Choroid plexus epithelial cell (primary cell): ENCODE data around the gene TAPBP.
"Not testable (repeated sequence)": the region's sequence is repeated elsewhere in the genome, so short reads cannot be mapped to it uniquely, and the experiment has no call there.

Source experiments
- DNase-seq: peaks from one replicate; pipeline ENCODE4 v3.0.0-alpha.2; 2010; ENCODE audit warnings: low read depth
- H3K4me3 ChIP-seq: 2 replicates; pipeline ENCODE4 v1.5.1; 2011; ENCODE audit warnings: low read depth, mild to moderate bottlenecking, control low read depth, low read length, moderate library complexity
- TF ChIP-seq, protein P1 (sequence below): conservative IDR thresholded peaks from 2 replicates; pipeline ENCODE4 v1.5.1; 2011; ENCODE audit warnings: low read depth, mild to moderate bottlenecking, control low read depth, inconsistent platforms, low read length, moderate library complexity

Gene TAPBP

DNA sequence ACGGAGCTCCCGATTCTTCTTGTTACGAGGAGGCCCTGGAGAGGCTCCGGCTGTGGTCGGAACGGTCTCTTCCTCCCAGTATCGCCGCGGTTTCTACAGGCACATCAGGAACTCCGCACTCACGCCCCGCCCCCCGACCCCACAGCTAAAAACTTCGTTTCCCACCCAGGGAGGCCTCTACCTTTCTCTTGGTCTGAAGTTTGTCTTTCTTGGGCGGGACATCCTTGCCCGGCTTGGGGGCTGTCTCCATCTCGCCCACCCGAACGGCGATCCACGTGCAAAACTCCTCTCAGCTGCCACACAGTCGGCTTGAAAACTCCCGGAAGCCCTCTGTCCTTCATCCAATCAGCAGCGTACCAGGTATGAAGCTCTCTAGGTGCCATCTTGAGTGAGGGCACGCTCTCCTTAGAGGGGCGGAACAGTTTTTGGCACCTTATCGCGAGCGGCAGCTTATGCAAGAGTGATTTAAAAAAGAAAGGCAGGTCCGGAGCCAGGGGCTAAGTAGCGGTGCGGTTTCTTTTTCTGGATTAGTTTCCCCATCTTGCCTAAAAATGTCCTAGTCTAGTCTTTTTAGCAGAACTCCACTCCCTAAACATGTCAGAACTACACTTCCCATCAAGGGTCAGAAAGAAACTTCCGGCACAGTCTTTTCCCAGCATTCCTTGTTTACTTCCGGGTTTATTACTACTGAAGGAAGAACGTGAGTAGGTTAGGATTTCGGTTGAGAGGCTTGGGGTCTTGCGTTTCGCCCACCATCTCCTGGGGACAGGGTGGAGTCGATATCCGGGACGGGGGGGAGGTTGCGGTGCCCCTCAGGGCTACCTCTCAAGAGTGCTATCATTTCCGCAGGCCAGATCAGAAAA, 24.7 kb downstream of the TAPBP start, which contains the start of the genes PFDN6 and WDR46:
Gene PFDN6, plus strand, starts transcription at position 681 of the 863 bp plus-strand sequence. CDS start 256 bp downstream, outside the sequence.
Gene WDR46, minus strand, starts transcription at position 319 of the 863 bp plus-strand sequence. Its CDS starts 69 bp downstream, at position 250.
- DNase-seq, result peak; percentile 92
- H3K4me3 ChIP-seq, result peak within 1 kb of the TSS; percentile 87
- TF ChIP-seq, protein P1, sequence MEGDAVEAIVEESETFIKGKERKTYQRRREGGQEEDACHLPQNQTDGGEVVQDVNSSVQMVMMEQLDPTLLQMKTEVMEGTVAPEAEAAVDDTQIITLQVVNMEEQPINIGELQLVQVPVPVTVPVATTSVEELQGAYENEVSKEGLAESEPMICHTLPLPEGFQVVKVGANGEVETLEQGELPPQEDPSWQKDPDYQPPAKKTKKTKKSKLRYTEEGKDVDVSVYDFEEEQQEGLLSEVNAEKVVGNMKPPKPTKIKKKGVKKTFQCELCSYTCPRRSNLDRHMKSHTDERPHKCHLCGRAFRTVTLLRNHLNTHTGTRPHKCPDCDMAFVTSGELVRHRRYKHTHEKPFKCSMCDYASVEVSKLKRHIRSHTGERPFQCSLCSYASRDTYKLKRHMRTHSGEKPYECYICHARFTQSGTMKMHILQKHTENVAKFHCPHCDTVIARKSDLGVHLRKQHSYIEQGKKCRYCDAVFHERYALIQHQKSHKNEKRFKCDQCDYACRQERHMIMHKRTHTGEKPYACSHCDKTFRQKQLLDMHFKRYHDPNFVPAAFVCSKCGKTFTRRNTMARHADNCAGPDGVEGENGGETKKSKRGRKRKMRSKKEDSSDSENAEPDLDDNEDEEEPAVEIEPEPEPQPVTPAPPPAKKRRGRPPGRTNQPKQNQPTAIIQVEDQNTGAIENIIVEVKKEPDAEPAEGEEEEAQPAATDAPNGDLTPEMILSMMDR, result no peak

DNA sequence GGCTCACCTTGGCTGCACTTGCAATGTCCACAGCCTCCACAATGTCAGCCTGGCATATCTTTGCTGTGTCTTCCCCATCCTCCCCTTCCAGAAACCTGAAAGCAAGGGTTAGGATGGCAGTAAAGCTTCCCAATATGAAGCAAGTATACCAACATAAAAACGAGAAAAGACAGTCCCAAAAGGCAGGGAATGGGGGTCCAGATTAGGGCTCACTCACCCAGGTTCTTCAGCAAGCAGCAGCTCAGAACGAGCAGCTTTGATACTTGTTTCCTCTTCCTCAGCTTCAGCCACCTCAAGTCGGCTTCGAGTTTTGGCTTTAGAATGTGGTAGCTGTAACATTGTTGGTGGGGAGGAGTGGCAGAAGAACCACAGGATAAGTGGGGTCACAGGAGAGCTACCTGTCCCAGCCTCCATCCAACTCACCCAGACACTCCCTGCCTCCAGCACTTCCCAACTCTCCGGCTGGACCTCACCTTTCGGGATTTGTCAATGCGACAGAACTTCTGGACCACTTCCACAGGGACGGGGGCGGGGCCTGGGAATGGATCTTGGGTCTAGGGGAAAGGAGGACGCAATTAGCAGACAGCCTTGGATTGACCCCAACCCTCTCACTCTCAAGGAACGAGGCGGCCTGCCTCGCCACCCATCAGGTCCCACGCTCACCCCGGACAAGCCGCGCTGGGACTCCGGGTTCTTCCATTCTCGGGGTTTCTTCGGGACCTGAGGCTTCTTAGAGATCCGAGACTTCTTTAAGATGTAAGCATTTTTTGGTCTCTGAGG, 25.5 kb downstream of the TAPBP start:
- TF ChIP-seq, protein P1, result no peak
- H3K4me3 ChIP-seq, result peak overlapping the region; percentile 87
- DNase-seq, result no peak

DNA sequence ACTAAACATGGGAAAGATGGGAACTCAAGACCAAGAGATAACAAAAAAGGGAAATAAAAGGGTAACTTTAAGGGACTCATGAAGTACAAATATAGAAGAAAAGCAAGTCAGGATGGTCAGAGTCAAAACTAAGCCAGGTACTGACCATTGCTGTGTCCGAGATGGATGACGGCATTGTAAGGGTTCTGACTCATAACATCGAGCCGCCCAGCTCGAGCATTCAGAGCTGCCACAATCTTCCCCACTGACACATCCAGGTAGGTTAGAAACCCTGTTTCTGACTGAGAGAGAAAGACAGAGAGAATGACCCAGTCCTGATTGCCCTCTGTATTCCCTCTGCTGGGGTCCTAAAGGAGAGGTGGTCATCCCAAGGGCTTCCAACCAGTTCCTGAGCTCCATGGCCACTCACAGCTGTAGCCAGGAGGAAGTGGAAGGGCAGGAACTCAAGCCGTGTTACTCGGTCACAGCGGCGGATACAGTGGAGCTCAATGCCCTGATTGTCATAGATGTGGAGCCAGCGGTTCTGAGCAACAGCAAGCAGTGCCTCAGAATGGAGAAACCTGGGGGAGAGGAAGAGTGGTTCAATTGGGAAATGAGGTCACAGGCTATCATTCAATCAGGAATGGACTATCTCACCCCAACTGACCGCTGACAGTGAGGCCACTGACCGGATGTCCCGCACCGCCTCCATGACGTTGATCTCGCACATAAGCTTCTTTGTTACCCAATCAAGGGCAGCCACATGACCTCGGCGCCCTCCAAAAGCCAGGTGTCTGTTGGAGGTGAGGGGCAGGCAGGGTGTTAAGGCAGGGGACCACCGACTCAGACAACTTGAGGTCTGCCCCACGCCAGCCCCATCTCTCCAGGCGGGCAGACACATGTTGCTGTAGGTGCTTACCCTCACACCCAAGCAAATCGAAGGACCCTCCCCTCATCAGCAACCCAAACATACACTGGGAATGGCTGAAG, 26.6 kb downstream of the TAPBP start:
- DNase-seq, result no peak
- no peak overlapping the region for H3K4me3 ChIP-seq
- TF ChIP-seq, protein P1, result no peak

DNA sequence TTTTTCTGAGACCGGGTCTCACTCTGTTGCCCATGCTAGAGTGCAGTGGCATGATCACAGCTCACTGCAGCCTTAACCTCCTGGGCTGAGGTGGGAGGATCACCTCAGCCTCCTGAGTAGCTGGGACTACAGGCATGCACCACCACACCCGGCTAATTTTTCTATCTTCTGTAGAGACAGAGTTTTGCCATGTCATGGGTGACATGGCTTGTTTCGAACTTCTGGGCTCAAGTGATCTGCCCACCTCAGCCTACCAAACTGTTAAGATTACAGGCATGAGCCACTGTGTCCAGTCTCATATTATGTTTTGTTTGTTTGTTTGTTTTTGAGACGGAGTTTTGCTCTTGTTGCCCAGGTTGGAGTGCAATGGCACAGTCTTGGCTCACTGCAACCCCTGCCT, 28.7 kb downstream of the TAPBP start:
- DNase-seq, H3K4me3 ChIP-seq: not testable (repeated sequence)

DNA sequence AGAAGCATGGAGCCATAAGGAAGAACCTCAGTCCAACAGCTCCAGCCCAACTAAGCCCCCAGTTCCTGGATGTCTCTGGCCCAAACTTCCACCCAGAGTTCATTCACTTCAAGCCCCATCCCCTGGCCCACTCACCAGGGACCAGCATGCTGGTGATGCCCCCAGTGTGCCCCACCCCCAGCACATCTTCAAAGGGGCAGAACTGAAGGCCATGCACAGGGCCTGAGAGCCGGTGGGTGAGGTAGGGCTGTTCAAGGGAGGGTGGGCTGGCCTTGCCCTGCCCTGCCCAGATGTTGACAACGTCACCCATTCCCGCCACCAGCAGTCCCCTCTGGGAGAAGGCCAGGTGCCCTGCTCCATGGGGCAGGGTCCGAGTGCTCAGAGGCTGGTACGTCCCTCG, 33.3 kb downstream of the TAPBP start:
- no peak overlapping the region for H3K4me3 ChIP-seq
- TF ChIP-seq, protein P1, result no peak
- no peak for DNase-seq

DNA sequence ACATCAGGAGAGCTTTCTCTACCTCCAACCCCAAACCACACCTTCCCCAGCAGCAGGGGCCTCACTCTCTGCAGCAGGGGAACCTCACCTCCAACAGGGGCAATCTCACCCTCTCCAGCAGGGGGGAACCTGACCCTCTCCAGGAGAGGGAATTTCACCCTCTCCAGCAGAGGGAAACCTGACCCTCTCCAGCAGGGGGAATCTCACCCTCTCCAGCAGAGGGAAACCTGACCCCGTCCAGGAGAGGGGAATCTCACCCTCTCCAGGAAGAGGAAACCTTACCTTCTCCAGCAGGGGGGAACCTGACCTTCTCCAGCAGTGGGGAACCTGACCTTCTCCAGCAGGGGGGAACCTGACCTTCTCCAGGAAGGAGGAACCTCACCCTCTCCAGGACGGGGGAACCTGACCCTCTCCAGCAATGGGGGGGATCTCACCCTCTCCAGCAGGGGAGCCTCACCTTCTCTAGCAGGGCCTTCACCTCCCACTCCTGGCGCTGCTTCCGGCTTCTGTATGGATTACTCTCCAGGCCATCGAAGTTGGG, 33.8 kb downstream of the TAPBP start:
- TF ChIP-seq, protein P1, result peak; percentile 69
- DNase-seq, result peak; percentile 69
- H3K4me3 ChIP-seq, result no peak overlapping the region
